Stomach (tissue), 9 donors: Measurements from ENCODE around the gene POLA1. TPM values are rescaled to one million over a fixed set of nuclear protein-coding genes. Genes with fewer than 3 reads are reported as not detected.

Experiments
- DNase-seq, 2 donors: peaks; one replicate each; pipeline versions ENCODE4 v3.0.0 to v3.0.0-alpha.2; 2013 to 2019
- H3K27ac ChIP-seq, 5 donors: fragments of 200-600 bp in 4 of 5; sonication (generic) in 4 of 5; one replicate each; pipeline ENCODE4 v1.5.1; 2013 to 2019; ENCODE audit warnings: mild to moderate bottlenecking in 1 of 5, moderate library complexity in 1 of 5
- H3K27me3 ChIP-seq, 3 donors: fragments of 200-600 bp; sonication (generic); one replicate each; pipeline ENCODE4 v1.5.1; 2017 to 2019; ENCODE audit warnings: mixed run types in 1 of 3
- H3K36me3 ChIP-seq, 4 donors: fragments of 200-600 bp; sonication (generic); 1 replicate in 3 of 4; 2 replicates in 1 of 4; pipeline ENCODE4 v1.5.1; 2016 to 2019
- H3K4me1 ChIP-seq, 4 donors: fragments of 200-600 bp; sonication (generic); one replicate each; pipeline ENCODE4 v1.5.1; 2016 to 2019
- H3K4me3 ChIP-seq, 4 donors: fragments of 200-600 bp; sonication (generic) in 3 of 4; one replicate each; pipeline ENCODE4 v1.5.1; 2016 to 2019; ENCODE audit warnings: mild to moderate bottlenecking in 1 of 4
- H3K9me3 ChIP-seq, 4 donors: fragments of 200-600 bp; sonication (generic); one replicate each; pipeline ENCODE4 v1.5.1; 2016 to 2019
- CTCF ChIP-seq, 7 experiments: fragments of 450-650 bp in 4 of 7; fragments of 200-600 bp in 3 of 7; sonication (generic) in 3 of 7; IDR thresholded peaks; one replicate each; pipeline ENCODE4 v1.5.1; 2016 to 2019; ENCODE audit warnings: antibody characterized with exemption in 7 of 7, control low read depth in 2 of 7, mild to moderate bottlenecking in 1 of 7
- EP300 ChIP-seq: sonication (generic); formaldehyde crosslinking; IDR thresholded peaks from one replicate; pipeline ENCODE4 v1.6.1; 2017; ENCODE audit warnings: antibody characterized with exemption
- POLR2A ChIP-seq, 4 donors: fragments of 450-650 bp; IDR thresholded peaks; one replicate each; pipeline ENCODE4 v1.6.1; 2016; ENCODE audit warnings: antibody characterized with exemption in 4 of 4, control low read depth in 2 of 4, mild to moderate bottlenecking in 1 of 4, moderate library complexity in 1 of 4
- POLR2AphosphoS5 ChIP-seq, 3 donors: sonication (generic); formaldehyde crosslinking; IDR thresholded peaks; one replicate each; pipeline ENCODE4 v1.6.1; 2016; ENCODE audit warnings: antibody characterized with exemption in 3 of 3
- WGBS, 5 donors: extraction: QIAGEN DNeasy Blood & Tissue Kit in 3 of 5; methylation state at CpG; one replicate each; pipeline versions ENCODE4 v1.1.5 to v1.1.7; 2013 to 2018; 5-methylcytosine and 5-hydroxymethylcytosine counted together
- intact Hi-C: fragments of 100-400 bp; cut with DNase I; formaldehyde crosslinking; loops from one replicate; pipeline ENCODE4 v1.15.1; 2023; ENCODE audit warnings: low total_unique reads
- polyA plus RNA-seq, 3 donors: library from polyadenylated mRNA; stranded (reverse); fragments of 200-250 nt; gene quantifications; one replicate each; pipeline ENCODE4 v1.2.3, GENCODE V29; 2013
- total RNA-seq, 5 donors: library from RNA; depleted of rRNA; stranded (reverse); fragments of >200 nt; gene quantifications; one replicate each; pipeline versions ENCODE4 v1.1.0 to v1.2.3, GENCODE V29; 2014 to 2016
- donor health status: healthy with polysubstance abuse.
- donor health status: Bipolar disorder and iron deficiency.
- donor health status: healthy.

POLA1 gene
- total and polyA plus RNA-seq, 8 donors = 2.7 to 32.9 (median 8.9) TPM

GRCh38 chrX:24782011-24782410, 88.3 kb downstream of the POLA1 start:
- H3K27me3 ChIP-seq = no peaks in the 10 kb centered on the region
- 40 to 83% (median 70%) methylated on average over 1 of the region's 1 CpG for WGBS, 5 donors
- H3K4me1 ChIP-seq = no peaks in the 10 kb centered on the region
- intact Hi-C loops = no loop called here
- no peak for DNase-seq
- no peak for TF ChIP-seq POLR2A (IDR thresholded peaks at IDR 0.05)
- TF ChIP-seq CTCF (IDR thresholded peaks at IDR 0.05) = no peak
- TF ChIP-seq EP300 = no peak
- TF ChIP-seq POLR2AphosphoS5 (IDR thresholded peaks at IDR 0.05) = no peak
- no peaks in the 10 kb centered on the region for H3K9me3 ChIP-seq
- H3K36me3 ChIP-seq = no peaks in the 10 kb centered on the region
- H3K4me3 ChIP-seq = no peak overlapping the region
- no peak overlapping the region for H3K27ac ChIP-seq

DNA sequence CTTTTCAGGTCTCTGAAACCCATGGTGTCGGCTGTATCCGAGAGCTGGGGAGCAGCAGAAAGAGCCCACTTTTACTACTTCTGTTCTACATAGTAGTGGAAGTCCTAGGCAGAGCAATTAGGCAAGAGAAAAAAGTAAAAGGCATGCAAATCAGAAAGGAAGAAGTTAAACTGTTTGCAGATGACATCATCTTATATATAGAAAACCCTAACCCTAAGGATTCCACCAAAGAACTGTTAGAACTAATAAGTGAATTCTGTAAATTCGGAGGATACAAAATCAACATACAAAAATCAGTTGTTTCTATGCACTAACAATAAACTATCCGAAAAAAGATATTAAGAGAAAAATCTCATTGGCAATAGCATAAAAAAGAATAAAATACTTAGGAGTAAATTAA, 95.3 kb downstream of the POLA1 start:
- TF ChIP-seq POLR2A (IDR thresholded peaks at IDR 0.05) (no peak), CTCF (IDR thresholded peaks at IDR 0.05) (no peak), EP300 (no peak), POLR2AphosphoS5 (IDR thresholded peaks at IDR 0.05) (no peak)
- no peak overlapping the region for H3K27ac ChIP-seq
- WGBS, 5 donors = 78 to 100% (median 96%) methylated on average over 4 of the region's 4 CpGs
- peaks cover 0 to 4% (median 0%) of the 10 kb centered on the region in 4 donors for H3K9me3 ChIP-seq
- H3K27me3 ChIP-seq = no peaks in the 10 kb centered on the region
- no peak for DNase-seq
- no peaks in the 10 kb centered on the region for H3K36me3 ChIP-seq
- no peak overlapping the region for H3K4me3 ChIP-seq
- intact Hi-C loops = no loop called here
- no peaks in the 10 kb centered on the region for H3K4me1 ChIP-seq

GRCh38 chrX:24790166-24790565, 96.4 kb downstream of the POLA1 start:
- TF ChIP-seq POLR2AphosphoS5 (IDR thresholded peaks at IDR 0.05) (no peak), POLR2A (IDR thresholded peaks at IDR 0.05) (no peak), EP300 (no peak), CTCF (IDR thresholded peaks at IDR 0.05) (no peak)
- intact Hi-C loops = no loop called here
- Histone ChIP-seq H3K36me3 (no peaks in the 10 kb centered on the region), H3K9me3 (peaks cover 0 to 4% (median 0%) of the 10 kb centered on the region in 4 donors), H3K27ac (no peak overlapping the region), H3K27me3 (no peaks in the 10 kb centered on the region), H3K4me1 (no peaks in the 10 kb centered on the region), H3K4me3 (no peak overlapping the region)
- 49 to 86% (median 75%) methylated on average over 3 of the region's 3 CpGs for WGBS, 5 donors
- no peak for DNase-seq

DNA sequence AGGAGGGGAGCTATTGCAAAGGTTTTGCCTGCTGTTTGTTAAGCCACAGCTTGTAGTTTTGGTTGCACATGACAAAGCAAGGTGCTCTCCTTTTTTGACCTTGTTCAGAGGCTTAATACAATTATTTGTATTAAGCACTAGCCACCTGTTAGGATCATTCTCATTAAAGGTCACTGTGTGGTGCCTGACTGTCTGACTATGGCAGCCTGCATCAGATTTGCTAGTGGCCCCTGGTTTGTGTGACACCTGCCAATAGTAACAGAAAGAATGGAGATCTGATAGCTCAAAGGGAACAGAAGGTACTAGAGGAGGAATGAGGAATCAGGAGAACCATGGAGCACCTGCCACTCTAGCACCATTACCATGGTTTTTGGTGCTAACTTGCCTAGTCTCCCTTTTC, 102.5 kb downstream of the POLA1 start:
- Histone ChIP-seq H3K4me1 (no peaks in the 10 kb centered on the region), H3K27me3 (no peaks in the 10 kb centered on the region), H3K4me3 (no peak overlapping the region), H3K9me3 (no peaks in the 10 kb centered on the region), H3K27ac (no peak overlapping the region), H3K36me3 (no peaks in the 10 kb centered on the region)
- no peak for DNase-seq
- intact Hi-C loops = no loop called here
- no peak for TF ChIP-seq POLR2AphosphoS5 (IDR thresholded peaks at IDR 0.05)
- TF ChIP-seq CTCF (IDR thresholded peaks at IDR 0.05) = no peak
- TF ChIP-seq EP300 = no peak
- TF ChIP-seq POLR2A (IDR thresholded peaks at IDR 0.05) = no peak
